ENCODE measurements around the gene MPPED1.

DNA sequence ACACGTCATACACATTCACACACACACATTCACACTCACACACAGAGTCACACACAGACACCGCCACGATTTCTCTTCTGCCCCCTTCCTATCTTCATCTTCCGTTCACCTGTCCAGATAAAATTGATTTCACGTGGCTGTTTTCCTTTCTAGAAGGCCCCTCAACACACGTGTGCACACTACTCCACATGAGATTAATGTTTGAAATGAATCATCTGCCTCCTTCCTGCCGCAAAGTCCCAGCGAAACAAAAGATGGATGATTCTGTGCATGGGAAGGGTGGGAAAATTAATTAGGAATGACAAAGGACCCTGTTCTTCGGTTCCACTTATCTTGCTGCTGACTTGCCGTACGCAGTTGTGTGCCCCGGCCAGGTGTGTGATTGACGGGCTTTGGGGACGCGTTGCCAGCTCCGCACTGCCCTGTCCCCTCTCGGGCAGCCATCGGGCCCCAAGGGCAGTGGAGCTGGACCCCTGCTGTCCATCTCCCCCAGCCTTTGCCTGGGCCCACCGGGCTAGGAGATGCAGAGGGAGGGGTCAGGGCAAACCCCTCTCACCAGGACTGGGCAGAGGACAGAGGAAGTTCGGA lies 73.8 kb downstream of the MPPED1 start:
- TF ChIP-seq, protein P1, sequence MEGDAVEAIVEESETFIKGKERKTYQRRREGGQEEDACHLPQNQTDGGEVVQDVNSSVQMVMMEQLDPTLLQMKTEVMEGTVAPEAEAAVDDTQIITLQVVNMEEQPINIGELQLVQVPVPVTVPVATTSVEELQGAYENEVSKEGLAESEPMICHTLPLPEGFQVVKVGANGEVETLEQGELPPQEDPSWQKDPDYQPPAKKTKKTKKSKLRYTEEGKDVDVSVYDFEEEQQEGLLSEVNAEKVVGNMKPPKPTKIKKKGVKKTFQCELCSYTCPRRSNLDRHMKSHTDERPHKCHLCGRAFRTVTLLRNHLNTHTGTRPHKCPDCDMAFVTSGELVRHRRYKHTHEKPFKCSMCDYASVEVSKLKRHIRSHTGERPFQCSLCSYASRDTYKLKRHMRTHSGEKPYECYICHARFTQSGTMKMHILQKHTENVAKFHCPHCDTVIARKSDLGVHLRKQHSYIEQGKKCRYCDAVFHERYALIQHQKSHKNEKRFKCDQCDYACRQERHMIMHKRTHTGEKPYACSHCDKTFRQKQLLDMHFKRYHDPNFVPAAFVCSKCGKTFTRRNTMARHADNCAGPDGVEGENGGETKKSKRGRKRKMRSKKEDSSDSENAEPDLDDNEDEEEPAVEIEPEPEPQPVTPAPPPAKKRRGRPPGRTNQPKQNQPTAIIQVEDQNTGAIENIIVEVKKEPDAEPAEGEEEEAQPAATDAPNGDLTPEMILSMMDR (IDR thresholded peaks at IDR 0.05) = no peak
- no peak for TF ChIP-seq EP300 (IDR thresholded peaks at IDR 0.05; ENCODE audit: borderline replicate concordance in 1 of 2, low read depth in 1 of 2, low read length in 1 of 2)
- TF ChIP-seq, protein P2, sequence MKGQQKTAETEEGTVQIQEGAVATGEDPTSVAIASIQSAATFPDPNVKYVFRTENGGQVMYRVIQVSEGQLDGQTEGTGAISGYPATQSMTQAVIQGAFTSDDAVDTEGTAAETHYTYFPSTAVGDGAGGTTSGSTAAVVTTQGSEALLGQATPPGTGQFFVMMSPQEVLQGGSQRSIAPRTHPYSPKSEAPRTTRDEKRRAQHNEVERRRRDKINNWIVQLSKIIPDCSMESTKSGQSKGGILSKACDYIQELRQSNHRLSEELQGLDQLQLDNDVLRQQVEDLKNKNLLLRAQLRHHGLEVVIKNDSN (IDR thresholded peaks at IDR 0.05; ENCODE audit: borderline replicate concordance, low read depth) = no peak
- TF ChIP-seq, protein P3, sequence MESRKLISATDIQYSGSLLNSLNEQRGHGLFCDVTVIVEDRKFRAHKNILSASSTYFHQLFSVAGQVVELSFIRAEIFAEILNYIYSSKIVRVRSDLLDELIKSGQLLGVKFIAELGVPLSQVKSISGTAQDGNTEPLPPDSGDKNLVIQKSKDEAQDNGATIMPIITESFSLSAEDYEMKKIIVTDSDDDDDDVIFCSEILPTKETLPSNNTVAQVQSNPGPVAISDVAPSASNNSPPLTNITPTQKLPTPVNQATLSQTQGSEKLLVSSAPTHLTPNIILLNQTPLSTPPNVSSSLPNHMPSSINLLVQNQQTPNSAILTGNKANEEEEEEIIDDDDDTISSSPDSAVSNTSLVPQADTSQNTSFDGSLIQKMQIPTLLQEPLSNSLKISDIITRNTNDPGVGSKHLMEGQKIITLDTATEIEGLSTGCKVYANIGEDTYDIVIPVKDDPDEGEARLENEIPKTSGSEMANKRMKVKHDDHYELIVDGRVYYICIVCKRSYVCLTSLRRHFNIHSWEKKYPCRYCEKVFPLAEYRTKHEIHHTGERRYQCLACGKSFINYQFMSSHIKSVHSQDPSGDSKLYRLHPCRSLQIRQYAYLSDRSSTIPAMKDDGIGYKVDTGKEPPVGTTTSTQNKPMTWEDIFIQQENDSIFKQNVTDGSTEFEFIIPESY (IDR thresholded peaks at IDR 0.05; ENCODE audit: borderline replicate concordance, low read depth) = no peak
- TF ChIP-seq, protein P4, sequence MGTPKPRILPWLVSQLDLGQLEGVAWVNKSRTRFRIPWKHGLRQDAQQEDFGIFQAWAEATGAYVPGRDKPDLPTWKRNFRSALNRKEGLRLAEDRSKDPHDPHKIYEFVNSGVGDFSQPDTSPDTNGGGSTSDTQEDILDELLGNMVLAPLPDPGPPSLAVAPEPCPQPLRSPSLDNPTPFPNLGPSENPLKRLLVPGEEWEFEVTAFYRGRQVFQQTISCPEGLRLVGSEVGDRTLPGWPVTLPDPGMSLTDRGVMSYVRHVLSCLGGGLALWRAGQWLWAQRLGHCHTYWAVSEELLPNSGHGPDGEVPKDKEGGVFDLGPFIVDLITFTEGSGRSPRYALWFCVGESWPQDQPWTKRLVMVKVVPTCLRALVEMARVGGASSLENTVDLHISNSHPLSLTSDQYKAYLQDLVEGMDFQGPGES (IDR thresholded peaks at IDR 0.05; ENCODE audit: low read depth, low read length) = no peak
- TF ChIP-seq YY1 (IDR thresholded peaks at IDR 0.05; ENCODE audit: low read depth) = no peak
- TF ChIP-seq, protein P5, sequence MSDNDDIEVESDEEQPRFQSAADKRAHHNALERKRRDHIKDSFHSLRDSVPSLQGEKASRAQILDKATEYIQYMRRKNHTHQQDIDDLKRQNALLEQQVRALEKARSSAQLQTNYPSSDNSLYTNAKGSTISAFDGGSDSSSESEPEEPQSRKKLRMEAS (IDR thresholded peaks at IDR 0.05; ENCODE audit: low read depth) = no peak
- TF ChIP-seq RFX5 (IDR thresholded peaks at IDR 0.05; ENCODE audit: low read length) = no peak
- no peak for TF ChIP-seq TCF12 (IDR thresholded peaks at IDR 0.05)
- TF ChIP-seq ELF1 (IDR thresholded peaks at IDR 0.05) = no peak
